ENCODE results near the gene IL1RAP.

The IL1RAP gene

GRCh38 chr3:190541560-190541959, 27.7 kb downstream of the IL1RAP start:
- H3K27me3 ChIP-seq (ENCODE audit: low read length) = no peaks in the 10 kb centered on the region
- no peaks in the 10 kb centered on the region for H3K9me2 ChIP-seq (replicated peaks; ENCODE audit: insufficient read depth, low read length)
- H3F3A ChIP-seq (ENCODE audit: insufficient read depth) = no peaks in the 10 kb centered on the region
- no peak overlapping the region for H3K27ac ChIP-seq (ENCODE audit: low read depth, low read length)
- no peaks in the 10 kb centered on the region for H4K20me1 ChIP-seq (ENCODE audit: low read depth, low read length)
- no peak overlapping the region for H3K9ac ChIP-seq (ENCODE audit: low read length)
- H3K4me2 ChIP-seq (ENCODE audit: low read depth, low read length, poor library complexity, severe bottlenecking) = no peak overlapping the region
- H2AFZ ChIP-seq (ENCODE audit: low read depth, low read length, severe bottlenecking) = no peak overlapping the region
- no peaks in the 10 kb centered on the region for H3K79me2 ChIP-seq (ENCODE audit: insufficient read depth, low read length)
- no peak for TF ChIP-seq EZH2phosphoT487 (conservative IDR thresholded peaks at IDR 0.05; ENCODE audit: low read length)
- TF ChIP-seq, protein P1, sequence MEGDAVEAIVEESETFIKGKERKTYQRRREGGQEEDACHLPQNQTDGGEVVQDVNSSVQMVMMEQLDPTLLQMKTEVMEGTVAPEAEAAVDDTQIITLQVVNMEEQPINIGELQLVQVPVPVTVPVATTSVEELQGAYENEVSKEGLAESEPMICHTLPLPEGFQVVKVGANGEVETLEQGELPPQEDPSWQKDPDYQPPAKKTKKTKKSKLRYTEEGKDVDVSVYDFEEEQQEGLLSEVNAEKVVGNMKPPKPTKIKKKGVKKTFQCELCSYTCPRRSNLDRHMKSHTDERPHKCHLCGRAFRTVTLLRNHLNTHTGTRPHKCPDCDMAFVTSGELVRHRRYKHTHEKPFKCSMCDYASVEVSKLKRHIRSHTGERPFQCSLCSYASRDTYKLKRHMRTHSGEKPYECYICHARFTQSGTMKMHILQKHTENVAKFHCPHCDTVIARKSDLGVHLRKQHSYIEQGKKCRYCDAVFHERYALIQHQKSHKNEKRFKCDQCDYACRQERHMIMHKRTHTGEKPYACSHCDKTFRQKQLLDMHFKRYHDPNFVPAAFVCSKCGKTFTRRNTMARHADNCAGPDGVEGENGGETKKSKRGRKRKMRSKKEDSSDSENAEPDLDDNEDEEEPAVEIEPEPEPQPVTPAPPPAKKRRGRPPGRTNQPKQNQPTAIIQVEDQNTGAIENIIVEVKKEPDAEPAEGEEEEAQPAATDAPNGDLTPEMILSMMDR (IDR thresholded peaks at IDR 0.05; ENCODE audit: insufficient read depth, low read length, poor library complexity, severe bottlenecking) = no peak
- no peak overlapping the region for H3K4me3 ChIP-seq (ENCODE audit: insufficient read depth, low read length, poor library complexity, severe bottlenecking)
- no peaks in the 10 kb centered on the region for H3K9me3 ChIP-seq (ENCODE audit: insufficient read depth, low read length)
- no peaks in the 10 kb centered on the region for H3K36me3 ChIP-seq (ENCODE audit: low read length)

DNA sequence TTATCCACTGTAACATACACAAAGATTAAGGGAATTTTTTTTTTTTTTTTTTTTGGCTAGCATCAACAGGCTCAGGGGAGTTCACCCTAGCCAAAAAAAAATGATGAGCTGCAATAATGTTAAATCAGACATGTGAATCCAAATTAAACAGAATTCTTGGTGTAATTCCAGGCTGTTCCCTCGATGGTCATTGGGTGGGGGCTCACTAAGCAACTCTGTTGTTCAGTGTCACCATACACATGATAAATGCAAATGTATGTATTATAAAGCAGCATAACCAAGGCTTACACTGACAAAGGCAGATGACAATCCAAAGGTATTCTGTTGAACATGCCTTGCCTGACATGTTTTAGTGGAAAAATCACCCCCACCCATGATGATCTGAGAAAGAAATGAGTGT, 29.0 kb downstream of the IL1RAP start:
- no peak for TF ChIP-seq EZH2phosphoT487 (conservative IDR thresholded peaks at IDR 0.05; ENCODE audit: low read length)
- TF ChIP-seq, protein P1 (IDR thresholded peaks at IDR 0.05; ENCODE audit: insufficient read depth, low read length, poor library complexity, severe bottlenecking) = no peak
- H3K9me2 ChIP-seq (replicated peaks; ENCODE audit: insufficient read depth, low read length) = no peaks in the 10 kb centered on the region
- H3K79me2 ChIP-seq (ENCODE audit: insufficient read depth, low read length) = no peaks in the 10 kb centered on the region
- no peaks in the 10 kb centered on the region for H3K9me3 ChIP-seq (ENCODE audit: insufficient read depth, low read length)
- no peak overlapping the region for H2AFZ ChIP-seq (ENCODE audit: low read depth, low read length, severe bottlenecking)
- H3F3A ChIP-seq (ENCODE audit: insufficient read depth) = no peaks in the 10 kb centered on the region
- no peaks in the 10 kb centered on the region for H3K36me3 ChIP-seq (ENCODE audit: low read length)
- no peaks in the 10 kb centered on the region for H4K20me1 ChIP-seq (ENCODE audit: low read depth, low read length)
- no peak overlapping the region for H3K4me2 ChIP-seq (ENCODE audit: low read depth, low read length, poor library complexity, severe bottlenecking)
- no peak overlapping the region for H3K4me3 ChIP-seq (ENCODE audit: insufficient read depth, low read length, poor library complexity, severe bottlenecking)
- H3K27ac ChIP-seq (ENCODE audit: low read depth, low read length) = no peak overlapping the region
- no peaks in the 10 kb centered on the region for H3K27me3 ChIP-seq (ENCODE audit: low read length)
- no peak overlapping the region for H3K9ac ChIP-seq (ENCODE audit: low read length)

DNA sequence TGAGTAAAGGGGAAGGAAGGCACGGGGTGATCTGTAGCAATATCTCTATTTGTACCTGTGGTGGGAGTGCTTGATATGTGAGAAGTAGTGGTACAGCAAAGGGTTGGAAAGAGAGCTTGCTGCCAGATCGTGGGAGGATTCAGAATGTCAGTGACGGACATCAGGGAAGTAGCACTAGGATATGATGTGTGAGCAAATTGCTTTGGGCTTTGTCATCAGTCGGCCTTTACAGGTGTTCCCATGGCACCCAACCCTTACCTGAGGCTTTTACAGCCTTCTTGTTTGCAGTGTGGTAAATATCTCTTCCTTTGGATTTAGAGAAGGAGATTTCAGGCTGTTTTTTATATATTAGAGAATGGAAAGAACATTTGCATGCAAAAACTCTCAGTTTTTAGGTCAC, 29.8 kb downstream of the IL1RAP start:
- Histone ChIP-seq H3K36me3 (ENCODE audit: low read length) (no peaks in the 10 kb centered on the region), H3K27me3 (ENCODE audit: low read length) (no peaks in the 10 kb centered on the region), H3F3A (ENCODE audit: insufficient read depth) (no peaks in the 10 kb centered on the region), H3K9me2 (replicated peaks; ENCODE audit: insufficient read depth, low read length) (no peaks in the 10 kb centered on the region), H4K20me1 (ENCODE audit: low read depth, low read length) (no peaks in the 10 kb centered on the region), H3K9me3 (ENCODE audit: insufficient read depth, low read length) (no peaks in the 10 kb centered on the region), H3K27ac (ENCODE audit: low read depth, low read length) (no peak overlapping the region), H3K9ac (ENCODE audit: low read length) (no peak overlapping the region), H3K4me3 (ENCODE audit: insufficient read depth, low read length, poor library complexity, severe bottlenecking) (no peak overlapping the region), H3K4me2 (ENCODE audit: low read depth, low read length, poor library complexity, severe bottlenecking) (no peak overlapping the region), H3K79me2 (ENCODE audit: insufficient read depth, low read length) (no peaks in the 10 kb centered on the region), H2AFZ (ENCODE audit: low read depth, low read length, severe bottlenecking) (no peak overlapping the region)
- TF ChIP-seq, protein P1 (IDR thresholded peaks at IDR 0.05; ENCODE audit: insufficient read depth, low read length, poor library complexity, severe bottlenecking) = no peak
- no peak for TF ChIP-seq EZH2phosphoT487 (conservative IDR thresholded peaks at IDR 0.05; ENCODE audit: low read length)
